Measurements from ENCODE around the gene C2CD2. TPM values are rescaled to one million over a fixed set of nuclear protein-coding genes. Genes with fewer than 3 reads are reported as not detected.
"Not testable (repeated sequence)": the region's sequence is repeated elsewhere in the genome, so short reads cannot be mapped to it uniquely, and the experiment has no call there.

Gene C2CD2
- total RNA-seq, 1 experiment from 2014 or later = 9.2 TPM

GRCh38 chr21:41950941-41951351 lies 2.9 kb downstream of the C2CD2 start:
- TF ChIP-seq, protein P1, sequence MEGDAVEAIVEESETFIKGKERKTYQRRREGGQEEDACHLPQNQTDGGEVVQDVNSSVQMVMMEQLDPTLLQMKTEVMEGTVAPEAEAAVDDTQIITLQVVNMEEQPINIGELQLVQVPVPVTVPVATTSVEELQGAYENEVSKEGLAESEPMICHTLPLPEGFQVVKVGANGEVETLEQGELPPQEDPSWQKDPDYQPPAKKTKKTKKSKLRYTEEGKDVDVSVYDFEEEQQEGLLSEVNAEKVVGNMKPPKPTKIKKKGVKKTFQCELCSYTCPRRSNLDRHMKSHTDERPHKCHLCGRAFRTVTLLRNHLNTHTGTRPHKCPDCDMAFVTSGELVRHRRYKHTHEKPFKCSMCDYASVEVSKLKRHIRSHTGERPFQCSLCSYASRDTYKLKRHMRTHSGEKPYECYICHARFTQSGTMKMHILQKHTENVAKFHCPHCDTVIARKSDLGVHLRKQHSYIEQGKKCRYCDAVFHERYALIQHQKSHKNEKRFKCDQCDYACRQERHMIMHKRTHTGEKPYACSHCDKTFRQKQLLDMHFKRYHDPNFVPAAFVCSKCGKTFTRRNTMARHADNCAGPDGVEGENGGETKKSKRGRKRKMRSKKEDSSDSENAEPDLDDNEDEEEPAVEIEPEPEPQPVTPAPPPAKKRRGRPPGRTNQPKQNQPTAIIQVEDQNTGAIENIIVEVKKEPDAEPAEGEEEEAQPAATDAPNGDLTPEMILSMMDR (conservative IDR thresholded peaks at IDR 0.05; ENCODE audit: low read depth, low read length) = no peak
- Histone ChIP-seq H3K36me3 (ENCODE audit: insufficient read depth, low read length, poor library complexity, severe bottlenecking) (no peaks in the 10 kb centered on the region), H3K4me3 (ENCODE audit: low read depth, low read length, poor library complexity, severe bottlenecking) (no peak overlapping the region), H3K4me1 (ENCODE audit: insufficient read depth, low read length, poor library complexity, severe bottlenecking) (peaks cover 8% of the 10 kb centered on the region), H3K27me3 (replicated peaks; ENCODE audit: insufficient read depth, low read depth, low read length, poor library complexity) (no peaks in the 10 kb centered on the region), H3K27ac (ENCODE audit: low read depth, low read length, poor library complexity, severe bottlenecking) (no peak overlapping the region), H3K9me3 (ENCODE audit: low read depth, low read length, poor library complexity, severe bottlenecking) (no peaks in the 10 kb centered on the region)
- no TSS peak for BruUV-seq (replicated peaks)
- DNase-seq (ENCODE audit: low spot score) = no peak
- ChIA-PET POLR2A (ENCODE audit: low non-redundant PET) (no interaction called here), CTCF (no interaction called here)
- intact Hi-C loops (cut with micrococcal nuclease; ENCODE audit: unreplicated experiment) = no loop called here

DNA sequence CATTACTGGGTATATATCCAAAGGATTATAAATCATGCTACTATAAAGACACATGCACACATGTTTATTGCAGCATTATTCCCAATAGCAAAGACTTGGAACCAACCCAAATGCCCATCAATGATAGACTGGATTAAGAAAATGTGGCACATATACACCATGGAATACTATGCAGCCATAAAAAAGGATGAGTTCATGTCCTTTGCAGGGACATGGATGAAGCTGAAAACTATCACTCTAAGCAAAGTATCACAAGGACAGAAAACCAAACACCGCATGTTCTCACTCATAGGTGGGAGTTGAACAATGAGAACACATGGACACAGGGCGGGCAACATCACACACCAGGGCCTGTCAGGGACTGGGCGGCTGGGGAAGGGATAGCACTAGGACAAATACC lies 4.2 kb downstream of the C2CD2 start:
- H3K27me3 ChIP-seq (replicated peaks; ENCODE audit: insufficient read depth, low read depth, low read length, poor library complexity); H3K4me1 ChIP-seq (ENCODE audit: insufficient read depth, low read length, poor library complexity, severe bottlenecking); H3K27ac ChIP-seq (ENCODE audit: low read depth, low read length, poor library complexity, severe bottlenecking); H3K4me3 ChIP-seq (ENCODE audit: low read depth, low read length, poor library complexity, severe bottlenecking); CTCF ChIA-PET; BruUV-seq (replicated peaks); intact Hi-C loops (cut with micrococcal nuclease; ENCODE audit: unreplicated experiment); H3K36me3 ChIP-seq (ENCODE audit: insufficient read depth, low read length, poor library complexity, severe bottlenecking); POLR2A ChIA-PET (ENCODE audit: low non-redundant PET); DNase-seq (ENCODE audit: low spot score); H3K9me3 ChIP-seq (ENCODE audit: low read depth, low read length, poor library complexity, severe bottlenecking): not testable (repeated sequence)

DNA sequence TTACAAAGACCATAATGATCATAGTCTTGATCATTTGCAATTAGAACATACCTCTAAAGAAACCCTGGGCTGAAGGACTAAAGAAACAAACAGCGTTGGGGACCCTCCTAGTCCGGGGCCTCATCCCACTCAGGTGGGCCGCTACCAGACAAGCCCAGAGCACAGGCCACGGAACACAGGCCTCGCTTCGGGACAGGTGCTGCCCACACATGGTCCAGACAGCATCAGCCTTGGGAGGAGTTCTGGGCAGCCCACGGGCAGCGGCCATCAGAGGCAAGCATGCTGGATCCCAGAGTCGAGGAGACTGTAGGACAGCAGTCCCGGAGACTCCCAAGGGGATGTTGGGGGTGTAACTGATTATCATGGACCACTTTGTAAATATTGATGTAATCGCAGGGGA lies 4.9 kb downstream of the C2CD2 start:
- DNase-seq (ENCODE audit: low spot score) = no peak
- CTCF ChIA-PET = no interaction called here

DNA sequence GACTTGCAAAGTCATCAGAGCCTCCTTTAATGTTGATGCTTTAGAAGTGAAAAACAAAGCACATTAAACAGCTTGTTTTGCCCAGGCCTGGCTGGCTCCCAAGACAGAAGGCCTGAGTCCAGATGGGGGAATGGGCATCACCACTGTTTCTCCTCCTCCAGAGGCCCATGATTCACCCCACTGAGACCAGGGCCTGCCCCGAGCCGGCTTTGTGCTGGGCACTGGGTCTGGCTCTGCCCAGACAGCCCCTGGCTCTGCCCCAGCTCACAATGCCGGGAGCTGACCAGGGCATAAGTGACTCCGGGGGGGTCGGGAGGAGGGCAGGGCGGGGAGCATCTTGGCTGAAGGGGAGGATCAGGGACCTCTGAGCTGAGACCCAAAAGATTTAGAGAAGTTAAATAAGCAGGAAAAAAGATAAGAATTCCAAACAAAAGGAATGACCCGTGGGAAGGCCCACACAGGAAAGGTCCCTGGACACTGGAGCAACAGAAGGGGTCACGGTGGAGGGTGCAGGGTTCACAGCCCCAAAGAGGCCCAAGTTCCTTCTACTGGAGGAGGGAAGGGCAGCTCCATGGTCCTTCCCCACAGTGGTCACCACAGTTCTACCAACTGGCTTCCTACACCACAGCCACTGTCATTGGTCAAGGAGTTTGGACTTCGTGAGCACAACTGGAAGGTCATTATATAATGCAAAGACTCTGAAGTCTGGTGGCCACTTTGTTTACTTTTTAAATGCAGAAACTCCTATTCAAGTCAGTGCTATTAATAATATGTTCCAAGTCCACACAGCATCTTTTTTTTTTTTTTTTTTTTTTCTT lies 5.5 kb downstream of the C2CD2 start:
- ChIA-PET POLR2A (ENCODE audit: low non-redundant PET) (no interaction called here), CTCF (interaction anchor here (0.5 kb wide), 1 partner anchor 165 kb away, joined by 4 read pairs; no protein-coding TSS in a partner anchor)
- BruUV-seq (replicated peaks) = no TSS peak
- TF ChIP-seq, protein P1 (conservative IDR thresholded peaks at IDR 0.05; ENCODE audit: low read depth, low read length) = no peak
- TF ChIP-seq EZH2 (IDR thresholded peaks at IDR 0.05; ENCODE audit: borderline replicate concordance, low read depth, low read length, poor library complexity, severe bottlenecking) = no peak
- Histone ChIP-seq H3K4me3 (ENCODE audit: low read depth, low read length, poor library complexity, severe bottlenecking) (no peak overlapping the region), H3K4me1 (ENCODE audit: insufficient read depth, low read length, poor library complexity, severe bottlenecking) (no peaks in the 10 kb centered on the region), H3K27me3 (replicated peaks; ENCODE audit: insufficient read depth, low read depth, low read length, poor library complexity) (no peaks in the 10 kb centered on the region), H3K27ac (ENCODE audit: low read depth, low read length, poor library complexity, severe bottlenecking) (no peak overlapping the region), H3K36me3 (ENCODE audit: insufficient read depth, low read length, poor library complexity, severe bottlenecking) (no peaks in the 10 kb centered on the region), H3K9me3 (ENCODE audit: low read depth, low read length, poor library complexity, severe bottlenecking) (no peaks in the 10 kb centered on the region)
- no peak for DNase-seq (ENCODE audit: low spot score)
- intact Hi-C loops (cut with micrococcal nuclease; ENCODE audit: unreplicated experiment) = no loop called here

More for the DNA sequence above, 4.9 kb downstream of the C2CD2 start:
- POLR2A ChIA-PET (ENCODE audit: low non-redundant PET) = no interaction called here
- no peak overlapping the region for H3K4me3 ChIP-seq (ENCODE audit: low read depth, low read length, poor library complexity, severe bottlenecking)
- BruUV-seq (replicated peaks) = no TSS peak
- no peaks in the 10 kb centered on the region for H3K36me3 ChIP-seq (ENCODE audit: insufficient read depth, low read length, poor library complexity, severe bottlenecking)
- TF ChIP-seq, protein P1 (conservative IDR thresholded peaks at IDR 0.05; ENCODE audit: low read depth, low read length) = no peak
- intact Hi-C loops (cut with micrococcal nuclease; ENCODE audit: unreplicated experiment) = no loop called here
- no peaks in the 10 kb centered on the region for H3K4me1 ChIP-seq (ENCODE audit: insufficient read depth, low read length, poor library complexity, severe bottlenecking)
- H3K27ac ChIP-seq (ENCODE audit: low read depth, low read length, poor library complexity, severe bottlenecking) = no peak overlapping the region
- H3K27me3 ChIP-seq (replicated peaks; ENCODE audit: insufficient read depth, low read depth, low read length, poor library complexity) = no peaks in the 10 kb centered on the region
- H3K9me3 ChIP-seq (ENCODE audit: low read depth, low read length, poor library complexity, severe bottlenecking) = no peaks in the 10 kb centered on the region
